Gastroesophageal sphincter (tissue), 4 donors: ENCODE data around the gene RNU4-1. TPM values are rescaled to one million over a fixed set of nuclear protein-coding genes. Genes with fewer than 3 reads are reported as not detected.

Experiments
- ATAC-seq: fragments of 150-250 bp; one replicate; pipeline ENCODE4 v1.9.1; 2016; ENCODE audit warnings: mild to moderate bottlenecking, moderate library complexity
- H3K27ac ChIP-seq, 4 donors: fragments of 200-600 bp; sonication (generic) in 3 of 4; 1 replicate in 3 of 4; 2 replicates in 1 of 4; pipeline ENCODE4 v1.5.1; 2016 to 2019
- H3K27me3 ChIP-seq: fragments of 200-600 bp; sonication (generic); one replicate; pipeline ENCODE4 v1.5.1; 2019
- H3K36me3 ChIP-seq, 2 donors: fragments of 200-600 bp; sonication (generic); one replicate each; pipeline ENCODE4 v1.5.1; 2019; ENCODE audit warnings: control low read depth in 1 of 2
- H3K4me1 ChIP-seq, 3 donors: fragments of 200-600 bp; sonication (generic); 1 replicate in 2 of 3; 2 replicates in 1 of 3; pipeline ENCODE4 v1.5.1; 2016 to 2019; ENCODE audit warnings: control low read depth in 2 of 3
- H3K4me3 ChIP-seq, 2 donors: fragments of 200-600 bp; sonication (generic); one replicate each; pipeline ENCODE4 v1.5.1; 2019; ENCODE audit warnings: mild to moderate bottlenecking in 1 of 2, moderate library complexity in 1 of 2
- H3K9me3 ChIP-seq, 3 donors: fragments of 200-600 bp; sonication (generic); one replicate each; pipeline ENCODE4 v1.5.1; 2017 to 2019; ENCODE audit warnings: control low read depth in 2 of 3
- CTCF ChIP-seq, 4 experiments: fragments of 200-600 bp in 2 of 4; fragments of 450-650 bp in 2 of 4; sonication (generic) in 1 of 4; IDR thresholded peaks; one replicate each; pipeline ENCODE4 v1.5.1; 2017 to 2019; ENCODE audit warnings: antibody characterized with exemption in 4 of 4, mild to moderate bottlenecking in 2 of 4, moderate library complexity in 2 of 4
- EP300 ChIP-seq: sonication (generic); formaldehyde crosslinking; IDR thresholded peaks from one replicate; pipeline ENCODE4 v1.6.1; 2017; ENCODE audit warnings: antibody characterized with exemption, mild to moderate bottlenecking
- POLR2A ChIP-seq, 2 donors: fragments of 450-650 bp; IDR thresholded peaks; one replicate each; pipeline ENCODE4 v1.6.1; 2017; ENCODE audit warnings: antibody characterized with exemption in 2 of 2, mild to moderate bottlenecking in 2 of 2, moderate library complexity in 1 of 2
- POLR2AphosphoS5 ChIP-seq: sonication (generic); formaldehyde crosslinking; IDR thresholded peaks from one replicate; pipeline ENCODE4 v1.6.1; 2017; ENCODE audit warnings: antibody characterized with exemption
- WGBS, 2 donors: methylation state at CpG; one replicate each; pipeline ENCODE4 v1.1.5; 2018; ENCODE audit warnings: low coverage in 1 of 2; 5-methylcytosine and 5-hydroxymethylcytosine counted together
- total RNA-seq, 4 donors: library from RNA; depleted of rRNA; stranded (reverse); fragments of >200 nt; gene quantifications; one replicate each; pipeline ENCODE4 v1.1.0, GENCODE V29; 2016

RNU4-1 gene
- total RNA-seq, 4 donors from 2014 or later = under 0.01 TPM; not detected in 3

GRCh38 chr12:120262852-120263747, 29.9 kb downstream of the RNU4-1 start:
- Histone ChIP-seq H3K36me3 (peaks cover 0 to 3% of the 10 kb centered on the region in 2 donors), H3K4me3 (peak overlapping the region; percentile 99), H3K4me1 (peaks cover 4 to 76% (median 34%) of the 10 kb centered on the region in 3 donors), H3K27me3 (no peaks in the 10 kb centered on the region), H3K9me3 (no peaks in the 10 kb centered on the region), H3K27ac (peak overlapping the region; percentile 88 to 96 (median 93))
- TF ChIP-seq EP300 = no peak
- TF ChIP-seq POLR2AphosphoS5 = no peak
- no peak for TF ChIP-seq CTCF (IDR thresholded peaks at IDR 0.05)
- TF ChIP-seq POLR2A (IDR thresholded peaks at IDR 0.05) = no peak
- ATAC-seq = no peak
- WGBS, 2 donors = 10 to 11% methylated on average over 5 to 8 of the region's 15 CpGs

GRCh38 chr12:120261951-120262851, 30.8 kb downstream of the RNU4-1 start:
- Histone ChIP-seq H3K4me1 (peaks cover 6 to 85% (median 43%) of the 10 kb centered on the region in 3 donors), H3K27ac (peak overlapping the region; percentile 88 to 96 (median 93)), H3K27me3 (no peaks in the 10 kb centered on the region), H3K36me3 (peaks cover 0 to 3% of the 10 kb centered on the region in 2 donors), H3K9me3 (no peaks in the 10 kb centered on the region), H3K4me3 (peak overlapping the region in 1 of 2 donors; percentile 99)
- TF ChIP-seq CTCF (IDR thresholded peaks at IDR 0.05) = no peak
- no peak for TF ChIP-seq POLR2A (IDR thresholded peaks at IDR 0.05)
- no peak for TF ChIP-seq POLR2AphosphoS5
- no peak for TF ChIP-seq EP300
- ATAC-seq = no peak
- WGBS, 2 donors = 38 to 40% methylated on average over 6 to 7 of the region's 10 CpGs

GRCh38 chr12:120260607-120261006, 32.4 kb downstream of the RNU4-1 start:
- Histone ChIP-seq H3K27me3 (no peaks in the 10 kb centered on the region), H3K9me3 (no peaks in the 10 kb centered on the region), H3K4me1 (peaks cover 10 to 95% (median 58%) of the 10 kb centered on the region in 3 donors), H3K36me3 (peaks cover 0 to 3% of the 10 kb centered on the region in 2 donors), H3K4me3 (no peak overlapping the region), H3K27ac (peak overlapping the region in 3 of 4 donors; percentile 48 to 93 (median 93))
- TF ChIP-seq POLR2A (IDR thresholded peaks at IDR 0.05) = no peak
- no peak for TF ChIP-seq EP300
- TF ChIP-seq CTCF (IDR thresholded peaks at IDR 0.05) = no peak
- TF ChIP-seq POLR2AphosphoS5 = no peak
- ATAC-seq = no peak
- WGBS, 2 donors = 82 to 92% methylated on average over 4 to 5 of the region's 5 CpGs

DNA sequence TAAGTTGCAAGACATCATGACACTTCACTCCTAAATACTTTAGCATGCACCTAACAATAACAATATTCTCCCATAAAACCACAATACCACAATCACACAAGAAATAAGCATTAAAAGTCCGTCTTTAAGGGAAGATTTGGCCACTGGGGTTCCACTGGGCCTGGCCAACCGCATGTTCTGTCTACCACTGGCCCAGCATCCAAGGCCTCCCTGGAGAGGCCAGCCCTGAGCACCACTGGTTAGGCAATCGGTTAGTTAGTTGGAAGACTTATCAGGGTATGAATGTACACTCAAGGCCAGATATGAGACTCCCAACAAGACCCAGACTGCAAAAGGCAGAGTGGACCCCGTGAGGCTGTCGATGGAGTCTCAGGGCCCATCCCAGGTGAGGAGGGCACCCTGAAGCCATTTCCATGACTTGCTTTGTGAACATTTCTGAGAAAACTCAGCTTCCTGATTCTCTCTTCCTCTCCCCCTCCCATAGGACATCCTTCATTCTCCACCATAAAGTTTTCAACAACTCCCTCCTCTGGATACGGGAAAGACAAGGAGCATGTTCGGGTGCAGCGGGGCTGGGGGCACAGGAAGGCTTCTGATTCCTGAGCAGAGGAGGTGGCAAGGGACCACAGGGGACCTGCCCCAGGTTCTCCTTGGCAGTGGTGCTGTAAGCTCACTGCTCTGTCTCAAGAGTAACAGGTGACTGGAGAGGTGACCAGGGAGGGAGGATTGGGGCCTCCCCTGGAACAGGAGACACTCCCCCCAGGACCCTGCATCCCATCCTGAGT, 33.4 kb downstream of the RNU4-1 start:
- Histone ChIP-seq H3K36me3 (peaks cover 0 to 10% of the 10 kb centered on the region in 2 donors), H3K4me1 (peaks cover 10 to 100% (median 66%) of the 10 kb centered on the region in 3 donors), H3K27me3 (no peaks in the 10 kb centered on the region), H3K4me3 (no peak overlapping the region), H3K27ac (peak overlapping the region in 3 of 4 donors; percentile 87 to 93 (median 93)), H3K9me3 (no peaks in the 10 kb centered on the region)
- peak; percentile 48 for ATAC-seq
- no peak for TF ChIP-seq POLR2AphosphoS5
- TF ChIP-seq EP300 = no peak
- no peak for TF ChIP-seq POLR2A (IDR thresholded peaks at IDR 0.05)
- no peak for TF ChIP-seq CTCF (IDR thresholded peaks at IDR 0.05)
- 62 to 76% methylated on average over 5 of the region's 8 CpGs for WGBS, 2 donors
